GM19023 (cell line): Measurements from ENCODE around the gene KRT35.
"Not testable (repeated sequence)": the region's sequence is repeated elsewhere in the genome, so short reads cannot be mapped to it uniquely, and the experiment has no call there.

ENCODE experiments used
- ATAC-seq: cut with Tn5 transposase; IDR thresholded peaks from one replicate; pipeline ENCODE4 v1.9.1; 2021; ENCODE audit warnings: mild to moderate bottlenecking, moderate library complexity; ENCODE audit not compliant: unreplicated experiment

KRT35 gene

DNA sequence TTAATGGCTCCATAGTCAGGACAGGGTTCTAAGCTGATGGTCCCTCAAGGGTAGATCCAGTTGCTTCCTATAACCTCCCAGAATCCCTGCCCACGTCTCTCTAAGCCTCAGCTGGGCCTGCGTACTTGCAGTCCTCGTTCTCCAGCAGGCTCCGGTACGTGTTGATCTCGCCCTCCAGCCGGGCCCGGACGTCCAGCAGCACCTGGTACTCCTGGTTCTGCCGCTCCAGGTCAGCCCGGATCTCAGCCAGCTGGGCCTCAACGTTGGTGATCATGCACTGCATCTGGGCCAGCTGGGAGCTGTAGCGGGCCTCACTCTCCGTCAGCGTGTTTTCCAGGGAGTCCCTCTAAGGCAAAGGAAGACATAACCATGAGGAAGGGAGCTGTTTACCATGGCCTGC, 18.2 kb downstream of the KRT35 start:
- ATAC-seq, result no peak

DNA sequence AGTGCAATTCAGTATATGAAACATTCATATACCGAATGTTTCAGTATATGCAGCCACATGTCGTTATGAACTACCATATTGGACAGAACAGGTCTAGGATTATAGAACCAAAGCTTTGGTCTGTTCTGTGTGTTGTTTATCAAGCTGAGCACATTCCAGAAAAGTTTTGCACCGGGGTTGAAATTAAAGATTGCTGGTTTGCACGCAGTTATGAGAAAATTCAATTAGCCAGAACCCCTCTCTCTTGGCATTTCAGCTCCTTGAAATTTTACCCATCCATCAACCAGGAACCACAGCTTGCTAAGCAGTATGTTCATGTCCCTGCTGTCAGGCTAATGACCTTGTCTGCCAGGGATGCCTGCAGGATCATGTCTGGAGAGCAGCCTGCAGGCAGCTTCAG, 23.3 kb downstream of the KRT35 start:
- no peak for ATAC-seq

DNA sequence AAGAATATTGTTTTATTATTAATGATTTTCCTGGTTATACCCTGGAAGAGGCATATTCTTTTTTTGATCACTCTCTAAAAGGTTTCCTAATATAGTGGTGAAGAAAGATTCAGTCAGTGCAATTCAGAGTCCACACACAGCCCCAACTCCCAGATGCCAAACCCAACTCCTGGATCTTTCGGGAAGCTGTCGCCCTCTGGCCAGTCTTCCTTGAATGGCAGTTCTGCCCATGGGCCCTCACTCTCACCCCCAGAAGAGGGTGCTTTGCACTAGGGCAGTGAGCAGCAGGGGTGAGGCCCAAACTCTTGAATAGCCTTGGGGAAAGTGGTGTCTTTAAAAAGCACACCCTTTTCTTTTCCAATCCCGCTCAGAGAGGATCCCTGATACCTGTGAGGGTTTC, 24.7 kb downstream of the KRT35 start:
- ATAC-seq, result no peak

DNA sequence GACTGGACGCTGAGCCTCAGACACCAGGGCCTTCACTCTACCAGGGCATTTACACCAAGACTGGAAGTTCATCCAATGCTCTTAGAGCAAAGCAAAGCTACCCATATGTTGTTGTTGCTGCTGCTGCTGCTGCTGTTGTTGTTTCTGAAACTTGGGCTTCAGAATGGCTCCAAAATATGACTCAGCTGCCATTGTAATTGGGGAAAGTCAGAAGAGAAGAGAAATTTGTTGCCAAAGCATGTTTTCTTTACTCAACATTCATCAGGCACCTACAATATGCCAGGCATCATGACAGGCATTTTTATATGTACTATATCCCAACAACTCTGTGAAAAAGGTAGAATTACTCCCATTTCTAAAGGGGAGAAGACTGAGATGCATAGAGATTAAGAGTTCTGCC, 25.7 kb downstream of the KRT35 start:
- ATAC-seq, result no peak

DNA sequence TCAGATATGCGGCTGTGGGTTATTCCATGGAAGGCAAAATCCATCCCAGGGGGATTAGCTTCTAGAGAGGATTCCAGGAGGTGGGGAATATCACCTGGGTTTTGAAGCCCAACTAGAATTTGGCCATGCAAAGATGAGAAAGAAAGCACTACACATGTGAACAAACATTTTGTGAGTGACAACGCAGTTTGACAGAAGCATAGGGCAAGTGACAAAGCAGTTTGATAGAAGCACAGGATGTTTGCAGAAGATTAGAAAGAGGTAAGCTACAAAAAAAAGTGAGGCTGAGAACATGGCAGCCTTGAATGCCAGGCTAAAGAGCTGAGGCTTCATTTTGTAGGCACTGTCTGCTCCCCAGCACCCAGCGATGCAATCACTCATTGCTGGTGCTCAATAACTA, 27.9 kb downstream of the KRT35 start:
- ATAC-seq, result no peak

DNA sequence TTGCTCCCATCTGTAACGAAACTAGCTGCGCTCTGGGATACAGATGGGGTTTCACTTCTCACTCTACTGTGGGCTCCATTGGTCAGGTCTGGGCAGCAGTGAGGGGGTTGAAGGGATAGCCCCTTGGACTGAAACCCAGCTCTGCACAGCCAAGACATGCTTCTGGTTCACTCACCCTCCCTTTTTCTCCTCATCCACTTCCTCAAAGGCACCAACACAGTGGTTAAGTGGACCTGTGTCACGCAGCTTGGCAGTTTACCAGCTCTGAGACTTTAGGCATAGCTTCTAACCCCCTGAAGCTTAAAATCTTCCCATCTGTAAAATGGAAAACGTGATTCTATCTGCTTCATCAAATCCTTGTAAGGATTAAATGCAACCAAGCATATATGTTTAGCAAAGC, 28.7 kb downstream of the KRT35 start:
- no peak for ATAC-seq

DNA sequence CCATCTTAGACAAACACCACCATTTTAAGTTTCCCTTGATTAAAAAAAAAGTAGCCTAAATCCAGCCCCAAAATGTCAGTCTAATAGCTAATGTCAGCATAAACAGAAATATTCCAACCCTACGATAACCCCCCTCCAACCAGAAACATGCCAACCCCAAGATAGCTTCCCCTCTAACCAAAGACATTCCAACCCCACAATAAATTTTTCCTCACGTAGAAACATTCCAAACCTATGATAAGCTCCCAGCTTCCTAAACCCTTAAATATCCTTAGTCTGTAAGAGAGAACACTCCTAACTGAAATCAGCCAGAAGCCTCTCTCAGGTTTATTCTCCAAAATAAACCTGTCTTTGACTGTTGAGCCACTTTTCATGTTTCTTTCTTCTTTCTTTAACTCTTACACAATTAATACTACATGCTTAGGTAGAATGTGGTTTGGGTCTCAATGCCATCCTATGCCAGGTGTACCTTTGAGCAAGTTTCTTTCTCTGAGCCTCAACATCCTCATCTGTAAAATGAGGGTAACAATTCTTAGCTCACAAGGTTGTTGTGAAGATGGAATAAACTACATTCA, 29.7 kb downstream of the KRT35 start:
- ATAC-seq, result no peak

DNA sequence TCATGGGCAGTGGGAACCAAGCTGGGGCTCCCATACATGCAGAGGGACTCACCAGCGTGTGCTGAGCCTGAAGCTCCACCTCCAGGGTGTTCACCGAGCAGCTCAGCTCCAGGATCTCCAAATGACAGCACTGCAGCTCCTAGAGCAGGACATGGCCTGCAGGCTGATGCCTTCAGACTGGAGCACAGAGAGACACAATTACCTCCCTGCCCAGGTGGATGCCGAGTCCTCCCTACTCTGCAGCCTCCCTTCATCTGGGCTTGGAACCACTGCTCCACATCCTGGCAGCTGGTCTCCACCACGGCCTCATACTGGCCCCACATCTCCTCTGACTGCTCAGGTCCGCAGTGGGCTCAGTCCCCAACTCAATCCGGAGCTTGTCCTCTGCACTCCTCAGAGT, 31.9 kb downstream of the KRT35 start:
- ATAC-seq, result no peak

DNA sequence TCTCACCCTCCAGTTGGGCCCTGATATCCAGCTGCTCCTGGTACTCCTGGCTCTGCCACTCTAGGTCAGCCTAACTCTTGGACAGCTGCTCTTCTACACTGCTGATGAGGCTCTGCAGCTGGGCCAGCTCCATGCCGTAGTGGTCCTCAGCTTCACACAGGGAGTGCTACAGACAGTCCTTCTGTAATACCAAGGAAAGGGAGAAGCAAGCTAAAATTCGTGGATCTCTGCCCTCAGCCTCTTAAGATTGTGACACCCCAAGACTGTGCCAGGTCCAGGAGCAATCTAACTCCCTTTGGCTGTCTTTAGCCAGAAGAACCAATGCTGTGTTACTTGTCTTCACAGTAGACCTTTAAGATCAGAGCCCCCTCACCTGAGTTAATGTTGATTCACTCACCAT, 32.4 kb downstream of the KRT35 start:
- ATAC-seq, result no peak

DNA sequence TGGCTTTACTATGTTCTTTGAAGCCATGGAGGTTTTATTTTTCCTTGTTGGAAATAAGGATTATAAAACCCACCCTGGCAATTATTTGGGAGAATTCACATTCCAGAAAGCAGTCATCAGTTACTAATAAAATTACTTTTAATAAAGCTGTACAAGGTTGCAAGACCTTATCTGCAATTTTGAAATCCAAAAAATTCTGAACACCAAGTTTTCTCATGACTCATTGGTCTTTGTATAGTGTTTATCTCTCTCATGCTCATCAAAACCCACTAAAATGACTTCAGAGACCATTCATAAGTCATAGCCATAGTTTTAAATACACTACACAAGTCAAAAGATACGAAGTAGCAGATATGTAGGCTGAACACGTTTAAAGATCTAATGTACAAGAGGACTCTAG, 34.1 kb downstream of the KRT35 start:
- ATAC-seq, result no peak

DNA sequence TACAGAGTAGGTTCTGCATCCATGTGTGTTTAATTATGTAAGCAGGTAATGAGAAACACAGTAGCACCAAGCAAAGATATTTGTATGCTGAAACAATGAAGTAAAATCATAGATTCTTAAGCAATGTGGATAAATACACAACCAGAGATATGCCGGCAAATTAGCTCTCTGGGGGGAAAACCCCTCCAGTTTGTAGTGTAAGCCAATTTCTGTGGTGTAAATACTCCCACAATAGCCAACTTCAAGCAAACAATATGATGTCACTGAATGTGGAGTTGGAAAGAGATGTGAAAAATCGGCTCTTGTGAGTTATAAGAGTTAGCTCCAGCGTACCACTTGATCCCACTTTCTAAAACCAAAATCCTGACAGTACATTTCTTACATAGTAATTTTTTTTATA, 36.3 kb downstream of the KRT35 start:
- ATAC-seq, result no peak

DNA sequence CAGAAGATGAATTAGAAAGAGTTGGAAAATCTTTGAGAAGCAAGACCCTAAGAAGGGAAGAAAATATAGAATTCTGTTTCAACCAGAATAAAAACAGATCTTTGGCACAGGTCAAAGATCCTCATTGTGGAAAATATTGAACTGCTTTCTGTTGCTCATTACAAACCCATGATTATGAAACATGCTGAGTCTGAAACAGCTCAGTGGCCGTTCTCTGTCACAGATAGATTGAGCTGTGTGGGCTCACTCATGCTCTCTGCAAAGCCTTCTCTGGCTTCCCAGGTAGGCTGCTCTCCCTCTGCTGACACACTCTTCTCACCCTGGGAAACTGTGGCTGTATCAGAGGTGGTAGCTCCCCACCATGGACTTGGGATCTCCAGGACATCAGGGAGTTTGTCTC, 36.8 kb downstream of the KRT35 start:
- no peak for ATAC-seq

DNA sequence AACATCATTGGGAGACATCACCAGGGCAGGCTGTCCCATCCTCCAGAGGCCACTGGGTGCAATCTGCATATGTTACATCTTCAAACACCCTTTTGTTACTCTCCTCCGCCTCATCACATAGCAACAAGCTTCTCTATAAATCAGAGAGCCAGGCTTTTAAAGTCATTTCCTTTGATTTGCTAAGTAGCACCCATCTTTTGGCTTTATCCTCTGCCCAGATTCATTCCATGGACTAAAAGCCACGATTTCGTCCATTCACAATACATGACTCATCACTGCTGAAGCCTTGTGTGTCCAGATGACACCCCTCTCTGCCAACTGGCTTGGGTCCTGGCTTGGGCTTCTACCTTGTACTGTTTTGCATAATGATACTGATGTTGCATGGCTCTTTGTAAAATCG, 38.2 kb downstream of the KRT35 start:
- no peak for ATAC-seq

DNA sequence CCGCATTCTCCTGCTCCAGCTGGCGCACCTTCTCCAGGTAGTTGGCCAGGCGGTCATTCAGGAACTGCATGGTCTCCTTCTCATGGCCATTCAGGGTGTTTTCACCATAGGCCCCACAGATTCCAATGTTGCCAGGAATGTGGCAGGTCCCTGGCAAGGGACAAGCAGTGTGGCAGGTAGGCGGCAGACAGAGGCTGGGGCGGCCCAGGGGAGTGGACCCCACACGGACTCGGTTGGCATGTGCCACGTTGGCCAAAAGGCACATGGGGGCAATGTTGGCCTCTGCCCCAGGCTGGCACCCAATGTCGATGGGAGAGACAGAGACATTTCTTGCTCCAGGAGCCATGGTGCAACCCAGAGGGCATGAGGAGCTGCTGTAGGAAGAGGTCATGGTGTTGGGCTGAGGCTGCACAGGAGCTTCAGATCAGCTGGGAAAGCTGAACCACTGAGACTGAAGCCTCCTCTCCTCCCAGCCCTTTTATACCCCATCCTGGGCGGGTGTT, 40.4 kb downstream of the KRT35 start, which contains the start of gene KRT38:
KRT38 (minus strand) TSS at position 453 of the 503 bp plus-strand sequence; CDS start at position 391, 62 bp downstream.
- ATAC-seq, result no peak

DNA sequence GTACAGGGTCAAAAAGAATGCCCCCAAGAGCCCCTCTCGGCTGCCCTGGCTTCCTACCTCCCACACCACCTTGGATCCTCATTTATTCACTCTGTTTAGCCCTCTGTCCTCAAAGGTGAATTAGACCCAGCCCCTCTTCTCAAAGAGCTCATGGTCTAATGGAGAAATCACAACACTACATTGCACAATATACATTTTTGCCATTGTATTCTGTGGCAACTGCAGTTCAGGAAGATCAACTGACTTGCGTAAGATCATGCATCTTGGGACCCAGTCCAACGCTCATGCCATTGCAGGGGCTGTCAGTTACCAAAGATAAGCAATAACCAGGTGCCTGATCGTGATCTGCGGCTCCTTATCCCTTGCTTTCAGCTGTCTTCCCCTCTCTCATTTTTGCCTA, 41.6 kb downstream of the KRT35 start:
- no peak for ATAC-seq

DNA sequence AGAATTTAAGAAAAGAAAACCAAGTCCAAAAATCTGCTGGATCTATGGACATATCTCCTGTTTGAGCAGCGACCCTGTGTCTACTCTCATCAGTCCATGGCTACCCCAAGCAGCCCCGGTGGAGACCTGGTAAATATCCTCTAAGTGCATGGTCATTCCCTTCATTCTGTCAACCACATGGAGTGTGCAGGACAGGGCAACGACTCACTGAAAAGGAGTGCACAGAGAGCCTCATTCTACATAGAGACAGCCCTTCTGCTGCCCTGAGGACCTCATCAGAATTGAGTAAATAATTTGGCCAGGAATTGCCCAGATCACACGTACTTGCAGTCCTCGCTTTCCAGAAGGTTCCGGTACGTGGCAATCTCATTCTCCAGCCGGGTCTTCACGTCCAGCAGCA, 43.2 kb downstream of the KRT35 start:
- ATAC-seq, result no peak

DNA sequence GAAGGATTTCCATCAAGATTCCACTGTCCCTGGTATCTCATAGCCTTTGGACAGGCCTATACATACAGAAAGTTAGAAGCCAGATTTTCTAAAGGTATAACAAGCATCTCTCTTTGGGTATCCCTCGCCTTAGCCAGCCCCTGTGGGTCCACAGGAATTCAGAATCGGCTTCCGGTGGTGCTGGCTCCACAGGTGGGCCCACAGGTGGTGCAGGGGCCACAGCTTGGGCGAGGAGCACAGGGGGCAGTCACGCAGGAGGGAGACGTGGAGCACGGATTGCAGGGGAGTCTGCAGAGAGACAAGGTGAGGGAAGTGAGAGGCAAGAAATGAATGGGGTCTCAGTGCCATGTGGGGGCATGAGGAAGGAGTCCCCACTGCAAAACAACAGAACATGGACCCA, 43.7 kb downstream of the KRT35 start:
- ATAC-seq, result no peak

DNA sequence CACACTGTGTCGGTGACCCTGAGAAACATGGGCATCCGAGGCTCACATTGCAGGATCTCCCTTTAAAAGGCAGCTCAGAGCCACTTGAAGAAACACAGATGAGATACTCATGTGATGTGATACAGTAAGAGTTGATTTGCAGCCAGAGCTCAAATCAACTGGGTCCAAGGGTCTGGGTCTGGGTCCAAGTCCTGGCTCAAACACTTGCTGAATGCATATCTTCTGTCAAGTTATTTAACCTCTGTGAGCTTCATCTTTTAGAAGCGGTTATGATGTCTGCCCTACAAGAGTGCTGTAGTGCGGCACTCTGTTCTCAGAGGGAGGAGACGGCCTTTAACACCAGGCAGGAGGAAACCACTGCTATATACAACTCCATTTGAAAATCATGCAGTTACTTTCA, 46.5 kb downstream of the KRT35 start:
- ATAC-seq, result no peak

DNA sequence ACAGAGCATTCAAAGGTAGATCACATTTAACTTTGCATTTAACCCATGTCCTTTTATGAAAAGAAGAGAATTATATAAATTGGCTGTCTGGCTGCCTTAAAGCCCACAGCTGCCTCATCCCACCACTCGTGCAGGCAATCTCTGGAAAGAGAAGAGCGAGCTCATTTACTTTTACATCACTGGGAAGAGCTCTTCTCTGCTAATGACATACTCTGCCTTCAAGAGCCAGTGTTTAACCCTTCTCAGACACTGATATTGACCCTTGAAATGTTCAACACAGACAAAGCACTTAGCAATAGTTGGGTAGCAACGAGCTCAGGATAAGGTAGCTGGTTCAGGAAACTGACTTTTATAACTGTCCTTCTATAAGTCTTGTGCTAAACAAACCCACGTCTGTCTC, 46.9 kb downstream of the KRT35 start:
- ATAC-seq, result no peak

DNA sequence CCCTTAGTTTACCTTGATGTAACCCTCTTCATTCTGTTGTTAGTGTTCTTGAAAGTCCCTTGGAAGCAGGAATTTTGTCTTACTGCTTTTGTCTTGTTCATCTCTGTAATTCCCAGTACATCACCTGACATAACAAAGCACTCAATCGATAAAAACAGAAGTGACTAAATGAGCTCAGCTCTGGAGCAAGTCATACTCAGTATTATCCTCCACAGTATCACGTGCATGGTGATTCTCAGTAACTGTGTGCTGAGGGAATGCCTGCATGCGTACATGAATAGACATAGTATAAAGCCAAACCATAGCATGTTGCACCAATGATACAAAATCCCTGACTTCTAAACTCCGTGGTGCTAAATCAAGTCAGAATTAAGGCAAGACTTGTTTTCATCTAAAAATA, 47.4 kb downstream of the KRT35 start:
- ATAC-seq, result no peak

DNA sequence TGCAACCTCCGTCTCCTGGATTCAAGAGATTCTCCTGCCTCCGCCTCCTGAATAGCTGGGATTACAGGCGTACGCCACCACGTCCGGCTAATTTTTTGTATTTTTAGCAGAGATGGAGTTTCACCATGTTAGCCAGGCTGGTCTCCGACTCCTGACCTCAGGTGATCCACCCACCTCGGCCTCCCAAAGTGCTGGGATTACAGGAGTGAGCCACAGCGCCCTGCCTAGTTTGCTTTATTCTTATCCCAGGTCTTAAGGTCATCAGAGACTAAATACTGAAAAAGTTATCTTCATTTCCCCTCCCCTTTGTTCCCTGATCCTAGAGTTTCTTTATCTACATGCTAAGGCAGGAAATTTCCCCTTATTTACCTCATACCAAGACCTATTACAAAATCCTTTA, 50.6 kb downstream of the KRT35 start:
- ATAC-seq, result not testable (repeated sequence)

DNA sequence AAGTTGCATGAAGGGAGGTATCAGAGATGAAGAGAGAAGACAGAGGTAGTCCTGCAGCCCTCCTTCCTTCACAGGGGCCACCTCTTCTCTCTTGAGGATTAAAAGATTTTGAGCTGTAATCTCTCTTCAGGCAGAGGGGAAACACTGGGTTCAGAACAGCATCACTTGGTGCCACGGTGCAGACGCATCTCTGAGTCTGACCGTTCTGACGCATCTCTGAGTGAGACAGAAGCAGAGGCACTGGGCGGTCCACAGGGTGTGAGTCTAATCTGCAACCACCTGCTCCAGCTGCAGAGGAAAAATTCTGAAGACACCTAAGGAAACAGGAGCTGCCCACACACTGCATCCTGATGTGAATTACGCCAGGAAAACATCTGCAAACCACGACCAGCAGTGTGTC, 51.3 kb downstream of the KRT35 start:
- no peak for ATAC-seq

DNA sequence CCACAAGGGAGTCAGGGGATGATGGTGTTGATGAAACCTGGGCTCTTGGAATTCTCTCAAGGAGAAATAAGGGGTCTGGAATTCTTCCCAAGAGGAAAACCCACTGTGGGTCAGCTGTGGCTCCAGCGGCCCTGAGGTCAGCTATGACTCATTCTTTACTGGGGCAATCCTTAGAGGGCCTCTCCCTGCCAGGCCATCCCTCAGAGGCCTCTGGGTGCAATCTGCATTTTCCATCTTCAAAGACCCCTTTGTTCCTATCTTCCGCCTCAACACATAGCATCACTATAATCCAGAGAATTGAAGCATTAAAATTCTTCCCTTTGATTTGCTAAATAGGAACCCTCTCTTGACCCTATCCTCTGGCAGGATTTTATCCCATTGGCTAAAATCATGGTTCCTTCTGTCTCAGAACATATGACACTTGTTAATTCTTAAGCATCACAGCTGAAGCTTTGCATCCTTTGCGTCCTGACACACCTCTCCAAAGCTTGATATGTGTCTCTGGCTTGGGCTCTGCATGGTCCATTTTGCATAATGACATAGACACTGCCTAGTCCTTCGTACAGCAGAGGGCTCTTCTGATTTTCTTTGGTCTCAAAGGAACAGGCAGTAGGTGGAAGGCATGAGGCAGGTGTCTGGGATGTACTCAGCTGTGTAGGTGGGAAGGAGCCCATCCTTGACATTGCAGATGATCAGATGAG, 52.2 kb downstream of the KRT35 start:
- ATAC-seq, result no peak
